ENCODE results near the gene LMF1. TPM values are rescaled to one million over a fixed set of nuclear protein-coding genes. Genes with fewer than 3 reads are reported as not detected.

Gene LMF1
- total and polyA plus RNA-seq, 2 of the 13 experiments (the other 11 are each of a cell fraction or from before 2014, with no cell fraction given) = 6.8 to 8.5 TPM

- TF ChIP-seq, protein P1, sequence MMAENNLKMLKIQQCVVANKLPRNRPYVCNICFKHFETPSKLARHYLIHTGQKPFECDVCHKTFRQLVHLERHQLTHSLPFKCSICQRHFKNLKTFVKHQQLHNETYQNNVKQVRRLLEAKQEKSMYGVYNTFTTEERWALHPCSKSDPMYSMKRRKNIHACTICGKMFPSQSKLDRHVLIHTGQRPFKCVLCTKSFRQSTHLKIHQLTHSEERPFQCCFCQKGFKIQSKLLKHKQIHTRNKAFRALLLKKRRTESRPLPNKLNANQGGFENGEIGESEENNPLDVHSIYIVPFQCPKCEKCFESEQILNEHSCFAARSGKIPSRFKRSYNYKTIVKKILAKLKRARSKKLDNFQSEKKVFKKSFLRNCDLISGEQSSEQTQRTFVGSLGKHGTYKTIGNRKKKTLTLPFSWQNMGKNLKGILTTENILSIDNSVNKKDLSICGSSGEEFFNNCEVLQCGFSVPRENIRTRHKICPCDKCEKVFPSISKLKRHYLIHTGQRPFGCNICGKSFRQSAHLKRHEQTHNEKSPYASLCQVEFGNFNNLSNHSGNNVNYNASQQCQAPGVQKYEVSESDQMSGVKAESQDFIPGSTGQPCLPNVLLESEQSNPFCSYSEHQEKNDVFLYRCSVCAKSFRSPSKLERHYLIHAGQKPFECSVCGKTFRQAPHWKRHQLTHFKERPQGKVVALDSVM (CRISPR knock-in tag; IDR thresholded peaks at IDR 0.05) = no peak
- TF ChIP-seq DMAP1 (CRISPR knock-in tag; IDR thresholded peaks at IDR 0.05) (peak; percentile 59; the same call in 1 of the 2 replicates), NFIC (IDR thresholded peaks at IDR 0.05; ENCODE audit: low read length) (no peak), ATRX (CRISPR knock-in tag; IDR thresholded peaks at IDR 0.05; ENCODE audit: borderline replicate concordance) (no peak), ZSCAN21 (CRISPR knock-in tag; IDR thresholded peaks at IDR 0.05; ENCODE audit: borderline replicate concordance) (peak; percentile 96), ZNF260 (CRISPR knock-in tag; IDR thresholded peaks at IDR 0.05; ENCODE audit: borderline replicate concordance, low read depth) (no peak), ZNF761 (CRISPR knock-in tag; conservative IDR thresholded peaks at IDR 0.05) (no peak), FIP1L1 (IDR thresholded peaks at IDR 0.05; ENCODE audit: borderline replicate concordance, insufficient read depth, low read depth, low read length) (no peak), ASH2L (IDR thresholded peaks at IDR 0.05; ENCODE audit: insufficient read length, low read depth, low read length) (no peak), ZBTB38 (CRISPR knock-in tag; IDR thresholded peaks at IDR 0.05) (peak; percentile 73), NRL (CRISPR knock-in tag; IDR thresholded peaks at IDR 0.05; ENCODE audit: borderline replicate concordance) (no peak; the same call in 1 of the 2 replicates), SP2 (CRISPR knock-in tag; IDR thresholded peaks at IDR 0.05) (0 out of 2 replicates have a peak, but pooled peaks have one; percentile 24), ZNF713 (CRISPR knock-in tag; IDR thresholded peaks at IDR 0.05) (peak; percentile 23; the same call in 1 of the 2 replicates), EEA1 (CRISPR knock-in tag; IDR thresholded peaks at IDR 0.05; ENCODE audit: borderline replicate concordance) (peak; percentile 31; the same call in 1 of the 2 replicates), ZNF3 (CRISPR knock-in tag; IDR thresholded peaks at IDR 0.05) (no peak), HMGA1 (CRISPR knock-in tag; conservative IDR thresholded peaks at IDR 0.05) (no peak), ZNF576 (CRISPR knock-in tag; IDR thresholded peaks at IDR 0.05) (no peak), ZNF224 (CRISPR knock-in tag; IDR thresholded peaks at IDR 0.05) (no peak)
- TF ChIP-seq, protein P2, sequence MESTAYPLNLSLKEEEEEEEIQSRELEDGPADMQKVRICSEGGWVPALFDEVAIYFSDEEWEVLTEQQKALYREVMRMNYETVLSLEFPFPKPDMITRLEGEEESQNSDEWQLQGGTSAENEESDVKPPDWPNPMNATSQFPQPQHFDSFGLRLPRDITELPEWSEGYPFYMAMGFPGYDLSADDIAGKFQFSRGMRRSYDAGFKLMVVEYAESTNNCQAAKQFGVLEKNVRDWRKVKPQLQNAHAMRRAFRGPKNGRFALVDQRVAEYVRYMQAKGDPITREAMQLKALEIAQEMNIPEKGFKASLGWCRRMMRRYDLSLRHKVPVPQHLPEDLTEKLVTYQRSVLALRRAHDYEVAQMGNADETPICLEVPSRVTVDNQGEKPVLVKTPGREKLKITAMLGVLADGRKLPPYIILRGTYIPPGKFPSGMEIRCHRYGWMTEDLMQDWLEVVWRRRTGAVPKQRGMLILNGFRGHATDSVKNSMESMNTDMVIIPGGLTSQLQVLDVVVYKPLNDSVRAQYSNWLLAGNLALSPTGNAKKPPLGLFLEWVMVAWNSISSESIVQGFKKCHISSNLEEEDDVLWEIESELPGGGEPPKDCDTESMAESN (CRISPR knock-in tag; conservative IDR thresholded peaks at IDR 0.05) = peak; percentile 86
- TF ChIP-seq, protein P3, sequence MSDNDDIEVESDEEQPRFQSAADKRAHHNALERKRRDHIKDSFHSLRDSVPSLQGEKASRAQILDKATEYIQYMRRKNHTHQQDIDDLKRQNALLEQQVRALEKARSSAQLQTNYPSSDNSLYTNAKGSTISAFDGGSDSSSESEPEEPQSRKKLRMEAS (IDR thresholded peaks at IDR 0.05) = peak; percentile 96
- TF ChIP-seq, protein P4, sequence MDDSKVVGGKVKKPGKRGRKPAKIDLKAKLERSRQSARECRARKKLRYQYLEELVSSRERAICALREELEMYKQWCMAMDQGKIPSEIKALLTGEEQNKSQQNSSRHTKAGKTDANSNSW (CRISPR knock-in tag; IDR thresholded peaks at IDR 0.05; ENCODE audit: borderline replicate concordance) = no peak
Observed at GRCh38 chr16:912684-913613, 57.8 kb downstream of the LMF1 start (continued).

Data from HepG2 (cell line).